PFSK-1 (cell line): ENCODE measurements around the gene FOXN3.

Experiments
- FOXP2 ChIP-seq: optimal IDR thresholded peaks from 2 replicates; pipeline ENCODE3; 2011; ENCODE audit warnings: borderline replicate concordance, control low read depth, inconsistent platforms; ENCODE audit not compliant: insufficient read depth; ENCODE audit errors: extremely low read length, extremely low read depth
- POLR2AphosphoS5 ChIP-seq: IDR thresholded peaks from 2 replicates; pipeline ENCODE4 v1.6.1; 2012; ENCODE audit warnings: low read depth, mild to moderate bottlenecking, control low read depth, low read length, moderate library complexity
- REST ChIP-seq, 2 experiments: IDR thresholded peaks; 2 replicates each; pipeline versions ENCODE4 v1.6.1 to v1.8.0; 2011 to 2012; ENCODE audit warnings: low read depth in 2 of 2, low read length in 2 of 2, control low read depth in 1 of 2, inconsistent platforms in 1 of 2, mild to moderate bottlenecking in 1 of 2, moderate library complexity in 1 of 2; ENCODE audit not compliant: insufficient read depth in 1 of 2
- SIN3A ChIP-seq: IDR thresholded peaks from 2 replicates; pipeline ENCODE4 v1.6.1; 2012; ENCODE audit warnings: mild to moderate bottlenecking, low read length, moderate library complexity, borderline replicate concordance; ENCODE audit not compliant: insufficient read depth
- TAF1 ChIP-seq: IDR thresholded peaks from 2 replicates; pipeline ENCODE4 v1.6.1; 2012; ENCODE audit warnings: low read length, control low read depth, borderline replicate concordance; ENCODE audit not compliant: insufficient read depth

FOXN3 gene

GRCh38 chr14:89308232-89308959 is 108.6 kb downstream of the FOXN3 start:
- no peak for TF ChIP-seq SIN3A
- TF ChIP-seq FOXP2 = no peak
- no peak for TF ChIP-seq REST (IDR thresholded peaks at IDR 0.05; ENCODE audit: insufficient read depth in 1 of 2, low read depth in 2 of 2, low read length in 2 of 2)
- no peak for TF ChIP-seq POLR2AphosphoS5
- TF ChIP-seq TAF1 = no peak

- TF ChIP-seq REST (IDR thresholded peaks at IDR 0.05; ENCODE audit: insufficient read depth in 1 of 2, low read depth in 2 of 2, low read length in 2 of 2) (no peak), FOXP2 (no peak), SIN3A (no peak), TAF1 (no peak), POLR2AphosphoS5 (no peak)
Measured at GRCh38 chr14:89307409-89307808, 109.6 kb downstream of the FOXN3 start.

GRCh38 chr14:89304972-89305703 is 111.9 kb downstream of the FOXN3 start:
- TF ChIP-seq SIN3A (no peak), FOXP2 (no peak), TAF1 (no peak), REST (IDR thresholded peaks at IDR 0.05; ENCODE audit: insufficient read depth in 1 of 2, low read depth in 2 of 2, low read length in 2 of 2) (no peak), POLR2AphosphoS5 (no peak)

GRCh38 chr14:89304561-89304960 is 112.5 kb downstream of the FOXN3 start:
- no peak for TF ChIP-seq TAF1
- TF ChIP-seq SIN3A = no peak
- no peak for TF ChIP-seq POLR2AphosphoS5
- no peak for TF ChIP-seq FOXP2
- TF ChIP-seq REST (IDR thresholded peaks at IDR 0.05; ENCODE audit: insufficient read depth in 1 of 2, low read depth in 2 of 2, low read length in 2 of 2) = no peak
